GM23248 (cell line): Measurements from ENCODE around the gene MYH3. TPM values are rescaled to one million over a fixed set of nuclear protein-coding genes. Genes with fewer than 3 reads are reported as not detected.
"Not testable (repeated sequence)": the region's sequence is repeated elsewhere in the genome, so short reads cannot be mapped to it uniquely, and the experiment has no call there.

Experiments used
- DNase-seq: peaks from one replicate; pipeline ENCODE4 v3.0.0-alpha.2; 2015
- H2AFZ ChIP-seq: fragments of 200-600 bp; sonication (generic); 2 replicates; pipeline ENCODE4 v1.6.1; 2016; ENCODE audit warnings: antibody characterized with exemption
- H3F3A ChIP-seq: fragments of 200-600 bp; sonication (generic); 2 replicates; pipeline ENCODE4 v1.6.1; 2016; ENCODE audit warnings: mild to moderate bottlenecking, antibody characterized with exemption, mixed run types; ENCODE audit not compliant: insufficient read depth
- H3K27ac ChIP-seq: fragments of 200-600 bp; sonication (generic); 2 replicates; pipeline ENCODE4 v1.5.1; 2016; ENCODE audit warnings: mild to moderate bottlenecking
- H3K27me3 ChIP-seq: fragments of 200-600 bp; sonication (generic); replicated peaks from 2 replicates; pipeline ENCODE4 v1.6.1; 2016; ENCODE audit warnings: mild to moderate bottlenecking; ENCODE audit not compliant: insufficient read depth
- H3K36me3 ChIP-seq: fragments of 200-600 bp; sonication (generic); 2 replicates; pipeline ENCODE4 v1.6.1; 2016; ENCODE audit warnings: low read depth, mild to moderate bottlenecking
- H3K4me1 ChIP-seq: fragments of 200-600 bp; sonication (generic); 2 replicates; pipeline ENCODE4 v1.6.1; 2016; ENCODE audit warnings: mild to moderate bottlenecking; ENCODE audit not compliant: insufficient read depth
- H3K4me2 ChIP-seq: fragments of 200-600 bp; sonication (generic); one replicate; pipeline ENCODE4 v1.6.1; 2016; ENCODE audit warnings: mild to moderate bottlenecking; ENCODE audit not compliant: unreplicated experiment
- H3K4me3 ChIP-seq: fragments of 200-600 bp; sonication (generic); 2 replicates; pipeline ENCODE4 v1.5.1; 2016; ENCODE audit warnings: mild to moderate bottlenecking
- H3K79me2 ChIP-seq: fragments of 200-600 bp; sonication (generic); 2 replicates; pipeline ENCODE4 v1.6.1; 2016; ENCODE audit warnings: mild to moderate bottlenecking; ENCODE audit not compliant: insufficient read depth
- H3K9ac ChIP-seq: fragments of 200-600 bp; sonication (generic); 2 replicates; pipeline ENCODE4 v1.6.1; 2016; ENCODE audit warnings: mild to moderate bottlenecking
- H3K9me2 ChIP-seq: fragments of 200-600 bp; sonication (generic); 2 replicates; pipeline ENCODE4 v1.6.1; 2016; ENCODE audit warnings: mixed run types, mild to moderate bottlenecking, moderate library complexity; ENCODE audit not compliant: insufficient read depth
- H3K9me3 ChIP-seq: fragments of 200-600 bp; sonication (generic); one replicate; pipeline ENCODE4 v1.6.1; 2017; ENCODE audit warnings: low read depth
- H4K20me1 ChIP-seq: fragments of 200-600 bp; sonication (generic); 2 replicates; pipeline ENCODE4 v1.6.0; 2016; ENCODE audit not compliant: insufficient read depth
- EZH2 ChIP-seq: fragments of 200-600 bp; sonication (generic); IDR thresholded peaks from 2 replicates; pipeline ENCODE4 v1.6.1; 2018; ENCODE audit warnings: antibody characterized with exemption, mild to moderate bottlenecking; ENCODE audit not compliant: insufficient read depth, poor library complexity, severe bottlenecking
- EZH2phosphoT487 ChIP-seq: fragments of 200-600 bp; sonication (generic); IDR thresholded peaks from 2 replicates; pipeline ENCODE4 v1.6.1; 2018; ENCODE audit warnings: antibody characterized with exemption, moderate library complexity, mild to moderate bottlenecking, low read depth; ENCODE audit not compliant: insufficient read depth
- WGBS, 2 experiments: methylation state at CpG; one replicate each; pipeline ENCODE4 v1.1.6; 2015 to 2017; ENCODE audit warnings: low lambda C conversion rate in 2 of 2, low coverage in 1 of 2; ENCODE audit errors: missing lambda C conversion rate in 2 of 2; 5-methylcytosine and 5-hydroxymethylcytosine counted together
- in situ Hi-C: fragments of 300-500 bp; cut with MboI; formaldehyde crosslinking; loops from 2 replicates; pipeline ENCODE4 v1.15.0; 2020
- polyA plus RNA-seq: library from polyadenylated mRNA; unstranded; fragments of >200 nt; fragmentation: Nextera tagmentation; extraction: Ambion mirVana; gene quantifications from 2 replicates; pipeline ENCODE4 v1.2.1, GENCODE V29; 2016
- total RNA-seq: library from RNA; depleted of rRNA; stranded (reverse); fragments of >200 nt; shearing (Covaris generic); gene quantifications from 2 replicates; pipeline ENCODE4 v1.2.3, GENCODE V29; 2014

MYH3 gene
- total and polyA plus RNA-seq, 2 experiments from 2014 or later: 0.26 to 3.1 TPM

- peak overlapping the region; percentile 87 for H3K9ac ChIP-seq
- peak overlapping the region; percentile 81 for H2AFZ ChIP-seq
- H3K9me3 ChIP-seq: no peaks in the 10 kb centered on the region
- H3K9me2 ChIP-seq: no peaks in the 10 kb centered on the region
- DNase-seq: peak; percentile 71
- H3K79me2 ChIP-seq: peaks cover 91% of the 10 kb centered on the region
- peak overlapping the region; percentile 86 for H3K27ac ChIP-seq
- H4K20me1 ChIP-seq: no peaks in the 10 kb centered on the region
- H3F3A ChIP-seq: peaks cover 10% of the 10 kb centered on the region
- H3K4me3 ChIP-seq: peak overlapping the region; percentile 88
- no peaks in the 10 kb centered on the region for H3K27me3 ChIP-seq
- TF ChIP-seq EZH2 (no peak), EZH2phosphoT487 (no peak)
- peaks cover 28% of the 10 kb centered on the region for H3K4me1 ChIP-seq
- in situ Hi-C loops: no loop called here
- peaks cover 15% of the 10 kb centered on the region; the same call in 1 of the 2 replicates for H3K36me3 ChIP-seq
- H3K4me2 ChIP-seq: peak overlapping the region; percentile 87
- 2 to 6% methylated on average over 18 of the region's 18 CpGs for WGBS, 2 experiments
These were observed 41.1 kb upstream of the MYH3 start for GRCh38 chr17:10698096-10698818.

GRCh38 chr17:10697092-10698081 lies 40.3 kb upstream of the MYH3 start, which contains the start of the genes ADPRM and SCO1:
ADPRM (plus strand) TSS chr17:10697594; CDS start chr17:10704927, 7,333 bp downstream.
SCO1 (minus strand) TSS chr17:10697533; CDS start chr17:10697507, 26 bp downstream.
- no peak for TF ChIP-seq EZH2phosphoT487
- no peak for TF ChIP-seq EZH2
- Histone ChIP-seq H3K79me2 (peaks cover 91% of the 10 kb centered on the region), H3K27me3 (no peaks in the 10 kb centered on the region), H3K27ac (peak within 1 kb of the TSS; percentile 86), H2AFZ (peak within 1 kb of the TSS; percentile 81), H4K20me1 (no peaks in the 10 kb centered on the region), H3K4me1 (peaks cover 25% of the 10 kb centered on the region), H3K36me3 (peaks cover 24% of the 10 kb centered on the region; the same call in 1 of the 2 replicates), H3K9me3 (no peaks in the 10 kb centered on the region), H3K4me2 (peak within 1 kb of the TSS; percentile 87), H3K9ac (peak within 1 kb of the TSS; percentile 87), H3F3A (peaks cover 10% of the 10 kb centered on the region), H3K9me2 (no peaks in the 10 kb centered on the region), H3K4me3 (peak within 1 kb of the TSS; percentile 88)
- in situ Hi-C loops: no loop called here
- WGBS, 2 experiments: 1% methylated on average over 64 to 82 of the region's 84 CpGs
- peak; percentile 98 for DNase-seq

- peak overlapping the region; percentile 87 for H3K9ac ChIP-seq
These were observed 38.8 kb upstream of the MYH3 start for GRCh38 chr17:10695875-10696407.

GRCh38 chr17:10687499-10687898 lies 30.4 kb upstream of the MYH3 start:
- DNase-seq: no peak
- no peaks in the 10 kb centered on the region for H3K9me2 ChIP-seq
- 96 to 98% methylated on average over 2 of the region's 2 CpGs for WGBS, 2 experiments
- H3K36me3 ChIP-seq: peaks cover 38% of the 10 kb centered on the region
- H2AFZ ChIP-seq: no peak overlapping the region
- H3K27ac ChIP-seq: no peak overlapping the region
- H3K4me3 ChIP-seq: no peak overlapping the region
- H3F3A ChIP-seq: peaks cover 9% of the 10 kb centered on the region
- H3K27me3 ChIP-seq: no peaks in the 10 kb centered on the region
- H3K4me2 ChIP-seq: no peak overlapping the region
- in situ Hi-C loops: no loop called here
- TF ChIP-seq EZH2: no peak
- no peak for TF ChIP-seq EZH2phosphoT487
- H4K20me1 ChIP-seq: peaks cover 7% of the 10 kb centered on the region; the same call in 1 of the 2 replicates
- H3K9me3 ChIP-seq: no peaks in the 10 kb centered on the region
- peaks cover 4% of the 10 kb centered on the region for H3K4me1 ChIP-seq
- peaks cover 72% of the 10 kb centered on the region for H3K79me2 ChIP-seq
- no peak overlapping the region for H3K9ac ChIP-seq

More at GRCh38 chr17:10695875-10696407, 38.8 kb upstream of the MYH3 start:
- H3K9me2 ChIP-seq, DNase-seq, H3K27me3 ChIP-seq, H3K9me3 ChIP-seq, H4K20me1 ChIP-seq, H3K27ac ChIP-seq, in situ Hi-C loops, H3F3A ChIP-seq: not testable (repeated sequence)
- WGBS, 2 experiments: 81 to 84% methylated on average over 15 to 17 of the region's 17 CpGs
- peak overlapping the region; percentile 88 for H3K4me3 ChIP-seq
- H2AFZ ChIP-seq: peak overlapping the region; percentile 81; the same call in 1 of the 2 replicates
- peaks cover 91% of the 10 kb centered on the region for H3K79me2 ChIP-seq
- peaks cover 27% of the 10 kb centered on the region; the same call in 1 of the 2 replicates for H3K36me3 ChIP-seq
- peak overlapping the region; percentile 87 for H3K4me2 ChIP-seq
- H3K4me1 ChIP-seq: peaks cover 22% of the 10 kb centered on the region
